ENCODE data around the gene SLC45A2.
"Not testable (repeated sequence)": the region's sequence is repeated elsewhere in the genome, so short reads cannot be mapped to it uniquely, and the experiment has no call there.

The SLC45A2 gene

GRCh38 chr5:33958176-33958575 is 26.3 kb downstream of the SLC45A2 start:
- Histone ChIP-seq H3K9me3 (ENCODE audit: severe bottlenecking) (no peaks in the 10 kb centered on the region), H3K27ac (no peak overlapping the region)
- TF ChIP-seq CTCF (IDR thresholded peaks at IDR 0.05; ENCODE audit: low read depth, low read length) = no peak

GRCh38 chr5:33957577-33958150 is 26.8 kb downstream of the SLC45A2 start:
- no peak for TF ChIP-seq CTCF (IDR thresholded peaks at IDR 0.05; ENCODE audit: low read depth, low read length)
- DNase-seq = no peak
- no peak overlapping the region for H3K27ac ChIP-seq

More at GRCh38 chr5:33958176-33958575, 26.3 kb downstream of the SLC45A2 start:
- DNase-seq = no peak
- no peaks in the 10 kb centered on the region for H3K36me3 ChIP-seq
- no peak overlapping the region for H3K4me3 ChIP-seq (ENCODE audit: low read depth, low read length)
- H3K27me3 ChIP-seq (ENCODE audit: insufficient read depth, low read depth, severe bottlenecking) = peaks cover 56% of the 10 kb centered on the region

GRCh38 chr5:33952175-33952574 is 32.3 kb downstream of the SLC45A2 start:
- DNase-seq; H3K9me3 ChIP-seq (ENCODE audit: severe bottlenecking); H3K27ac ChIP-seq; H3K36me3 ChIP-seq; H3K4me3 ChIP-seq (ENCODE audit: low read depth, low read length): not testable (repeated sequence)
- peaks cover 52% of the 10 kb centered on the region for H3K27me3 ChIP-seq (ENCODE audit: insufficient read depth, low read depth, severe bottlenecking)

More at GRCh38 chr5:33957577-33958150, 26.8 kb downstream of the SLC45A2 start:
- H3K27me3 ChIP-seq (ENCODE audit: insufficient read depth, low read depth, severe bottlenecking) = peaks cover 54% of the 10 kb centered on the region
- no peaks in the 10 kb centered on the region for H3K36me3 ChIP-seq
- H3K9me3 ChIP-seq (ENCODE audit: severe bottlenecking) = no peaks in the 10 kb centered on the region
- H3K4me3 ChIP-seq (ENCODE audit: low read depth, low read length) = no peak overlapping the region

GRCh38 chr5:33944543-33945132 is 39.9 kb downstream of the SLC45A2 start:
- H3K27ac ChIP-seq = no peak overlapping the region
- no peaks in the 10 kb centered on the region for H3K36me3 ChIP-seq
- TF ChIP-seq CTCF (IDR thresholded peaks at IDR 0.05; ENCODE audit: low read depth, low read length) = no peak
- H3K9me3 ChIP-seq (ENCODE audit: severe bottlenecking) = no peaks in the 10 kb centered on the region
- DNase-seq = no peak
- peaks cover 90% of the 10 kb centered on the region for H3K27me3 ChIP-seq (ENCODE audit: insufficient read depth, low read depth, severe bottlenecking)
- no peak overlapping the region for H3K4me3 ChIP-seq (ENCODE audit: low read depth, low read length)

- no peak for TF ChIP-seq CTCF (IDR thresholded peaks at IDR 0.05; ENCODE audit: low read depth, low read length)
These were observed 43.4 kb downstream of the SLC45A2 start for GRCh38 chr5:33941090-33941489.

GRCh38 chr5:33939556-33940262 is 44.8 kb downstream of the SLC45A2 start:
- Histone ChIP-seq H3K27me3 (ENCODE audit: insufficient read depth, low read depth, severe bottlenecking) (peaks cover 93% of the 10 kb centered on the region), H3K4me3 (ENCODE audit: low read depth, low read length) (no peak overlapping the region), H3K9me3 (ENCODE audit: severe bottlenecking) (peaks cover 14% of the 10 kb centered on the region), H3K36me3 (no peaks in the 10 kb centered on the region), H3K27ac (no peak overlapping the region)
- TF ChIP-seq CTCF (IDR thresholded peaks at IDR 0.05; ENCODE audit: low read depth, low read length) = no peak
- no peak for DNase-seq

More at GRCh38 chr5:33941090-33941489, 43.4 kb downstream of the SLC45A2 start:
- H3K9me3 ChIP-seq (ENCODE audit: severe bottlenecking) = peaks cover 14% of the 10 kb centered on the region
- H3K27ac ChIP-seq = no peak overlapping the region
- H3K4me3 ChIP-seq (ENCODE audit: low read depth, low read length) = no peak overlapping the region
- no peak for DNase-seq
- H3K36me3 ChIP-seq = no peaks in the 10 kb centered on the region
- H3K27me3 ChIP-seq (ENCODE audit: insufficient read depth, low read depth, severe bottlenecking) = peaks cover 92% of the 10 kb centered on the region
